ENCODE data around the gene CAMTA1. TPM values are rescaled to one million over a fixed set of nuclear protein-coding genes. Genes with fewer than 3 reads are reported as not detected.

Gene CAMTA1
- total RNA-seq, 1 donor from 2014 or later = 63.8 TPM

GRCh38 chr1:7721940-7722669, 936.9 kb downstream of the CAMTA1 start:
- peaks cover 21% of the 10 kb centered on the region for H3K4me1 Mint-ChIP-seq (ENCODE audit: low read depth)
- no peaks in the 10 kb centered on the region for H3K36me3 Mint-ChIP-seq (ENCODE audit: low read depth)
- no peaks in the 10 kb centered on the region for H3K27me3 Mint-ChIP-seq (ENCODE audit: low read depth)
- no peak for TF ChIP-seq CTCF (IDR thresholded peaks at IDR 0.05)
- no peak for DNase-seq (ENCODE audit: low spot score)
- H3K27ac Mint-ChIP-seq (ENCODE audit: unreplicated experiment) = peak overlapping the region; percentile 79
- no peaks in the 10 kb centered on the region for H3K9me3 Mint-ChIP-seq (ENCODE audit: low read depth)
- no peak overlapping the region for H3K4me3 Mint-ChIP-seq (ENCODE audit: unreplicated experiment)

GRCh38 chr1:7722670-7723012, 937.4 kb downstream of the CAMTA1 start:
- H3K36me3 Mint-ChIP-seq (ENCODE audit: low read depth) = no peaks in the 10 kb centered on the region
- H3K9me3 Mint-ChIP-seq (ENCODE audit: low read depth) = no peaks in the 10 kb centered on the region
- no peak for TF ChIP-seq CTCF (IDR thresholded peaks at IDR 0.05)
- H3K4me1 Mint-ChIP-seq (ENCODE audit: low read depth) = peaks cover 21% of the 10 kb centered on the region
- peak overlapping the region; percentile 72 for H3K27ac Mint-ChIP-seq (ENCODE audit: unreplicated experiment)
- no peak for DNase-seq (ENCODE audit: low spot score)
- H3K4me3 Mint-ChIP-seq (ENCODE audit: unreplicated experiment) = no peak overlapping the region
- H3K27me3 Mint-ChIP-seq (ENCODE audit: low read depth) = no peaks in the 10 kb centered on the region

- no peaks in the 10 kb centered on the region for H3K27me3 Mint-ChIP-seq (ENCODE audit: low read depth)
- peaks cover 2% of the 10 kb centered on the region for H3K36me3 Mint-ChIP-seq (ENCODE audit: low read depth)
- no peak overlapping the region for H3K27ac Mint-ChIP-seq (ENCODE audit: unreplicated experiment)
- no peak for DNase-seq (ENCODE audit: low spot score)
- TF ChIP-seq CTCF (IDR thresholded peaks at IDR 0.05) = no peak
- no peak overlapping the region for H3K4me3 Mint-ChIP-seq (ENCODE audit: unreplicated experiment)
- H3K4me1 Mint-ChIP-seq (ENCODE audit: low read depth) = peaks cover 11% of the 10 kb centered on the region
- H3K9me3 Mint-ChIP-seq (ENCODE audit: low read depth) = no peaks in the 10 kb centered on the region
Observed at GRCh38 chr1:7726623-7727022, 941.4 kb downstream of the CAMTA1 start.

- H3K27me3 Mint-ChIP-seq (ENCODE audit: low read depth) = no peaks in the 10 kb centered on the region
- no peak overlapping the region for H3K4me3 Mint-ChIP-seq (ENCODE audit: unreplicated experiment)
- H3K36me3 Mint-ChIP-seq (ENCODE audit: low read depth) = peaks cover 2% of the 10 kb centered on the region
- no peak for DNase-seq (ENCODE audit: low spot score)
- peaks cover 1% of the 10 kb centered on the region for H3K4me1 Mint-ChIP-seq (ENCODE audit: low read depth)
- H3K27ac Mint-ChIP-seq (ENCODE audit: unreplicated experiment) = no peak overlapping the region
- TF ChIP-seq CTCF (IDR thresholded peaks at IDR 0.05) = no peak
- no peaks in the 10 kb centered on the region for H3K9me3 Mint-ChIP-seq (ENCODE audit: low read depth)
Observed at GRCh38 chr1:7727809-7728471, 942.7 kb downstream of the CAMTA1 start.

- no peak overlapping the region for H3K4me3 Mint-ChIP-seq (ENCODE audit: unreplicated experiment)
- no peak overlapping the region for H3K27ac Mint-ChIP-seq (ENCODE audit: unreplicated experiment)
- no peaks in the 10 kb centered on the region for H3K9me3 Mint-ChIP-seq (ENCODE audit: low read depth)
- H3K36me3 Mint-ChIP-seq (ENCODE audit: low read depth) = peaks cover 2% of the 10 kb centered on the region
- H3K4me1 Mint-ChIP-seq (ENCODE audit: low read depth) = peaks cover 15% of the 10 kb centered on the region
- DNase-seq (ENCODE audit: low spot score) = no peak
- TF ChIP-seq CTCF (IDR thresholded peaks at IDR 0.05) = no peak
- H3K27me3 Mint-ChIP-seq (ENCODE audit: low read depth) = no peaks in the 10 kb centered on the region
Observed at GRCh38 chr1:7729761-7730160, 944.5 kb downstream of the CAMTA1 start.
